Endothelial cell of umbilical vein (primary cell): ENCODE results near the gene CUEDC1.

ENCODE experiments used
- EZH2 ChIP-seq: IDR thresholded peaks from 2 replicates; pipeline ENCODE4 v1.6.1; 2012; ENCODE audit warnings: borderline replicate concordance, low read depth, mild to moderate bottlenecking, moderate library complexity, low read length, inconsistent platforms; ENCODE audit not compliant: severe bottlenecking
- FOS ChIP-seq: IDR thresholded peaks from 2 replicates; pipeline ENCODE4 v1.6.1; 2011; ENCODE audit warnings: mild to moderate bottlenecking, low read length, moderate library complexity, borderline replicate concordance; ENCODE audit not compliant: insufficient read depth
- POLR2AphosphoS5 ChIP-seq: IDR thresholded peaks from 2 replicates; pipeline ENCODE4 v1.6.1; 2012; ENCODE audit warnings: low read depth, mild to moderate bottlenecking, control low read depth, low read length, moderate library complexity; ENCODE audit not compliant: insufficient read depth
- TF ChIP-seq, protein P1 (sequence below), 2 donors: IDR thresholded peaks; 1 replicate in 1 of 2; 2 replicates in 1 of 2; pipeline ENCODE4 v1.5.1; 2011; ENCODE audit warnings: low read length in 2 of 2, mild to moderate bottlenecking in 2 of 2, moderate library complexity in 2 of 2, control low read depth in 1 of 2, inconsistent platforms in 1 of 2, low read depth in 1 of 2; ENCODE audit not compliant: insufficient read depth in 1 of 2; ENCODE audit errors: extremely low read depth in 1 of 2

DNA sequence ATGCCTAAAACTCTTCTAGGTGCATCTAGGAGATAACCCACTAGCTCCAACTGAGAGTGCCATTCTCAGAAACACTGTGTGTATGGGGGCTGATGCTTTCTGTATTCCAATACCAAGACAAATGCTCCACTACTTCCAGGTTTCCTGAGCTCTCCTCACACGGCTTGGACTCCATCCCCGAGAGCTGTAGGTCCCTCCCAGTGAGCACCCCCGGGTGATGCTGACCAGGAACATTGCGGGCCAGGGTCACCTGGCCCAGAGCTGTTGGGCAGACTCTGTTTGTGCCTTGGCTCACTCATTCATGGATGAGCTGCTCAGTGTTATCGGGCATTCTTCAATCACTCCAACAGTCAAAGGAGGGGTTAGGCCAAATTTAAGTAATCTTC is 7.0 kb downstream of the CUEDC1 start:
- no peak for TF ChIP-seq FOS
- no peak for TF ChIP-seq POLR2AphosphoS5
- TF ChIP-seq, protein P1, sequence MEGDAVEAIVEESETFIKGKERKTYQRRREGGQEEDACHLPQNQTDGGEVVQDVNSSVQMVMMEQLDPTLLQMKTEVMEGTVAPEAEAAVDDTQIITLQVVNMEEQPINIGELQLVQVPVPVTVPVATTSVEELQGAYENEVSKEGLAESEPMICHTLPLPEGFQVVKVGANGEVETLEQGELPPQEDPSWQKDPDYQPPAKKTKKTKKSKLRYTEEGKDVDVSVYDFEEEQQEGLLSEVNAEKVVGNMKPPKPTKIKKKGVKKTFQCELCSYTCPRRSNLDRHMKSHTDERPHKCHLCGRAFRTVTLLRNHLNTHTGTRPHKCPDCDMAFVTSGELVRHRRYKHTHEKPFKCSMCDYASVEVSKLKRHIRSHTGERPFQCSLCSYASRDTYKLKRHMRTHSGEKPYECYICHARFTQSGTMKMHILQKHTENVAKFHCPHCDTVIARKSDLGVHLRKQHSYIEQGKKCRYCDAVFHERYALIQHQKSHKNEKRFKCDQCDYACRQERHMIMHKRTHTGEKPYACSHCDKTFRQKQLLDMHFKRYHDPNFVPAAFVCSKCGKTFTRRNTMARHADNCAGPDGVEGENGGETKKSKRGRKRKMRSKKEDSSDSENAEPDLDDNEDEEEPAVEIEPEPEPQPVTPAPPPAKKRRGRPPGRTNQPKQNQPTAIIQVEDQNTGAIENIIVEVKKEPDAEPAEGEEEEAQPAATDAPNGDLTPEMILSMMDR (IDR thresholded peaks at IDR 0.05; ENCODE audit: extremely low read depth in 1 of 2, insufficient read depth in 1 of 2, low read depth in 1 of 2, low read length in 2 of 2) = no peak
- TF ChIP-seq EZH2 = no peak
